GM12873 (cell line): ENCODE data around the gene INVS.

Source experiments
- TF ChIP-seq, protein P1 (sequence below): IDR thresholded peaks from 2 replicates; pipeline ENCODE4 v1.5.1; 2012; ENCODE audit warnings: low read depth, mild to moderate bottlenecking, moderate library complexity, low read length, control low read depth; ENCODE audit not compliant: insufficient read depth; ENCODE audit errors: missing control alignments

The INVS gene

DNA sequence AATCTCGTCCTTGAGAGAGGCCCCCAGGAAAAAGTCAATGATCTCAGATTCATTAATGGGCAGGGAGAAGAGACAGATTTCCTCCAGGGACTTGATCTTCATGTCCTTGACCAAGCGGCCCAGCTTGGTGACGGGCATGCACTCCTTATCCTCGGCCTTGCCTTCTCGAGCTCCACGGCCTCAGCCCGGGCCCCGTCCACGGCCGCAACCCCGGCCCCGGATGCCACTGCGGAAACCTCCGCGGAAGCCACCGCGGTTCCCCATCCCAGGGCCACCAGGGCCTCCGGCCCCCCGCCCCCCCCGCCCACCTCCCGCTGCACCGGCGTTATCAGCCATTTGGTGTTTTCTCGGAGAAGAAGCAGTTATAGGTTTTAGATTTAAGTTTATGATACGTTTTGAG, 18.3 kb downstream of the INVS start:
- TF ChIP-seq, protein P1, sequence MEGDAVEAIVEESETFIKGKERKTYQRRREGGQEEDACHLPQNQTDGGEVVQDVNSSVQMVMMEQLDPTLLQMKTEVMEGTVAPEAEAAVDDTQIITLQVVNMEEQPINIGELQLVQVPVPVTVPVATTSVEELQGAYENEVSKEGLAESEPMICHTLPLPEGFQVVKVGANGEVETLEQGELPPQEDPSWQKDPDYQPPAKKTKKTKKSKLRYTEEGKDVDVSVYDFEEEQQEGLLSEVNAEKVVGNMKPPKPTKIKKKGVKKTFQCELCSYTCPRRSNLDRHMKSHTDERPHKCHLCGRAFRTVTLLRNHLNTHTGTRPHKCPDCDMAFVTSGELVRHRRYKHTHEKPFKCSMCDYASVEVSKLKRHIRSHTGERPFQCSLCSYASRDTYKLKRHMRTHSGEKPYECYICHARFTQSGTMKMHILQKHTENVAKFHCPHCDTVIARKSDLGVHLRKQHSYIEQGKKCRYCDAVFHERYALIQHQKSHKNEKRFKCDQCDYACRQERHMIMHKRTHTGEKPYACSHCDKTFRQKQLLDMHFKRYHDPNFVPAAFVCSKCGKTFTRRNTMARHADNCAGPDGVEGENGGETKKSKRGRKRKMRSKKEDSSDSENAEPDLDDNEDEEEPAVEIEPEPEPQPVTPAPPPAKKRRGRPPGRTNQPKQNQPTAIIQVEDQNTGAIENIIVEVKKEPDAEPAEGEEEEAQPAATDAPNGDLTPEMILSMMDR = no peak

DNA sequence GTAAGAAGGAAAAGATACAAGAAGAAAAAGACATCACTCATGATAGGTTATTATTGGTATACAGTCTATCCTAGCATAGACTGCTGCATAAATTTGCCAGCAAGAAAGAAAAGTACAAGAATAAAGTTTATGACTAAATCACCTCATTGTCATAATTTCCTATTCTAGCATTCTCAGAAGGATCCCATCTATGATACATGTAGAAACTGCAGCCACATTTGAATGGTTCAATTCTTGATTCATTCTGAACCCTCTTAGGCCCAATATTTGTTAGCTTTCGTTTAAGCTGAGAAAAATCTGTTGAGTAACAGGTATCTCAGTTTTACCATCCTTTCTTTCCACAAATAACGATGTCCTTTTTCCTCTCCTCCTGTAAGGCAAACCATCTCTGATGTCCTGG, 21.2 kb downstream of the INVS start:
- TF ChIP-seq, protein P1 = no peak

DNA sequence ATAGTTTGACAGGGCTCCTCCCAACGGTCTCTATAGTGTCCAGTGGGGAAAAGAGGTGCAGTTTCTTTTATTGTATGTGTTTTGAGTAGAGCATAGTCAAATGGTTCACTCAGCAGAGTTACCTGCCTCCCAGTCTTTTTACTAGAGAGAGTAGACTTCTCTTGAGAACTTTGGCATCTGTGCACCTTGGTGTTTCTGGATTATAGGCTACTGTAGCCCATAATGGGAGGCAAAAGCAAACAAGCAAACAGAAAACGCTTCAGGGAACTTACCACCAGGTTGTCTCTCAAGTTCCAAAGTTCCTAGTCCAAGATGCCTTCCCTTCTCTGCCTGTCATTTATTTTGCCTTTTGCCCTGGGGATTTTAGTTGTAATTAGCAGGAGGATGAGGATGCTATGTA, 26.2 kb downstream of the INVS start:
- TF ChIP-seq, protein P1 = no peak

DNA sequence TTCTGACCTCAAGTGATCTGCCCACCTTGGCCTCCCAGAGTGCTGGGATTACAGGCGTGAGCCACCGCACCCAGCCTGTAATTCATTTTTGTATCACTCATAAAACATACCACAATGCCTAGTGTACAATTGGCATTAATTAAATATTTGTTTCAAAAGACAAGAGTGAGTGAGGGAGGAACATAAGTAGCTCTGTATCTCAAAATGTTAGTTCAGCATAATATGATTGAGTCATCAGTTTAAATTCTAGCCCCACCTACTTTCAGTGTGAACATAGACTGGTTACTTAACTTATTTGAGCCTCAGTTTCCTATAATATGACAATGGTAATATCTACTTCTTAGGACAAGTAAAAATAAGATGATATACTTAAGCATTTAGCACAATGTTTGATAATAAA, 26.9 kb downstream of the INVS start:
- TF ChIP-seq, protein P1 = no peak

DNA sequence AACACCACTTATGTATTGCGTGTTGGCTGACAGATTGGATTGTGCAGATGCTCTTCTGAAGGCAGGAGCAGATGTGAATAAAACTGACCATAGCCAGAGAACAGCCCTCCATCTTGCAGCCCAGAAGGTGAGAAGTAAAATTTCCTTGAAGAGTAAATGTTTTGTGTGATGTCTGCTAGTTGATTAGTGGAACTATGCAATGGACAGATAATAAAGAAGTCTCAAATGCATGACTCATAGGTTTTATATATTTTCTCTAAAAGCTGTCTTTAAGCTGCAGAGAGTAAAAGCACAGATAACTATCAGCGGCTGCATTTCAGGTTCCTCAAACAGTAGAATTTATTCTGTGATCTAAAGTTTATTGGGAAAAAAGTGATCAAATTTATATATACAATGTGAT, 27.4 kb downstream of the INVS start:
- TF ChIP-seq, protein P1 = no peak

DNA sequence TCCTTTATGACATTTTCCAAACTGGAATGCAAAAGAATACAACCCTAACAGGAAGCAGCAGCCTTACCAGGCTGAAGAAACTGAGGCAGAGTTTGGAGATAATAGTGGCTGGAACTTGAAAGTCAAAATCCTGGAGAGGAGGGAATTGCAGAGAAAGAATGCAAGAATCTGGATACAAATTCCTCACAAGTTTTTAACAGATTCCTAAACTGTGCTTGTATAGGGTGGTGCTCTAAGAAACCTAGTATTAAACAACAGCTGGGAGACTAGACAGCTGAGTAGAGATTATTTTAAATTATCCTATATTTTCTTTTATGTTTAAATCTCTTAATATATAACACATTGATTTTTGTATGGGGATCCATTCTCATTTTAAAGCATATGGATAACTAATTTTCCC, 30.7 kb downstream of the INVS start:
- TF ChIP-seq, protein P1 = no peak

DNA sequence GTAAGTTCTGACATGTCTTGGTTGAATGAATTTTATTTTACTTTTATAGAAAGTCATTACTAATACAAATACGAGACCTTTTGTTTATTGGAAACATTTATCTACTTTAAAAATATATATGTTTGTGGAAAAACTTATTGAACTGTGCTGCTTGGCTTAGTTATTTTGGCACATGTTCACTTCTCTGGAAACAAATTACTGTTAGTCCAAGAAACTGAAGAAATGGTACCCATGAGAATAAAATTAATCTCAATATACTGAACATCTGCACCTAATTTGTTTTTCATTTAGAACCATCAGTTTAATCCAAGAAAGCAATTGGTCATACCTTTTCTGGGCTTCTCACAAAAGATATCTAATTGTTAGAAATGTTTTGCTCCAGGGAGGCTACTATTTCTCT, 32.2 kb downstream of the INVS start:
- TF ChIP-seq, protein P1 = no peak
